Nephron (organoid): ENCODE data around the gene KRTAP16-1.

Experiments
- H3K27ac Mint-ChIP-seq, 3 experiments: 2 replicates each; pipeline ENCODE4 v1.8.0; 2020; ENCODE audit warnings: mixed read lengths in 3 of 3, mild to moderate bottlenecking in 2 of 3, moderate library complexity in 1 of 3
- H3K27me3 Mint-ChIP-seq: 2 replicates; pipeline ENCODE4 v1.8.0; 2021; ENCODE audit warnings: low read depth, mild to moderate bottlenecking, moderate library complexity, mixed read lengths
- H3K36me3 Mint-ChIP-seq: 2 replicates; pipeline ENCODE4 v1.8.0; 2020; ENCODE audit warnings: low read depth, mixed read lengths
- H3K4me1 Mint-ChIP-seq: 2 replicates; pipeline ENCODE4 v1.8.0; 2020; ENCODE audit warnings: mixed read lengths
- H3K4me3 Mint-ChIP-seq, 3 experiments: 2 replicates each; pipeline ENCODE4 v1.8.0; 2020; ENCODE audit warnings: mild to moderate bottlenecking in 3 of 3, mixed read lengths in 3 of 3, moderate library complexity in 2 of 3
- H3K9me3 Mint-ChIP-seq: 2 replicates; pipeline ENCODE4 v1.8.0; 2020; ENCODE audit warnings: mixed read lengths
- TF ChIP-seq, protein P1 (sequence below), 3 experiments: fragments of 200-600 bp; sonication (generic); IDR thresholded peaks; one replicate each; pipeline ENCODE4 v1.5.0; 2021; ENCODE audit warnings: antibody characterized with exemption in 3 of 3; ENCODE audit not compliant: unreplicated experiment in 3 of 3

Gene KRTAP16-1

DNA sequence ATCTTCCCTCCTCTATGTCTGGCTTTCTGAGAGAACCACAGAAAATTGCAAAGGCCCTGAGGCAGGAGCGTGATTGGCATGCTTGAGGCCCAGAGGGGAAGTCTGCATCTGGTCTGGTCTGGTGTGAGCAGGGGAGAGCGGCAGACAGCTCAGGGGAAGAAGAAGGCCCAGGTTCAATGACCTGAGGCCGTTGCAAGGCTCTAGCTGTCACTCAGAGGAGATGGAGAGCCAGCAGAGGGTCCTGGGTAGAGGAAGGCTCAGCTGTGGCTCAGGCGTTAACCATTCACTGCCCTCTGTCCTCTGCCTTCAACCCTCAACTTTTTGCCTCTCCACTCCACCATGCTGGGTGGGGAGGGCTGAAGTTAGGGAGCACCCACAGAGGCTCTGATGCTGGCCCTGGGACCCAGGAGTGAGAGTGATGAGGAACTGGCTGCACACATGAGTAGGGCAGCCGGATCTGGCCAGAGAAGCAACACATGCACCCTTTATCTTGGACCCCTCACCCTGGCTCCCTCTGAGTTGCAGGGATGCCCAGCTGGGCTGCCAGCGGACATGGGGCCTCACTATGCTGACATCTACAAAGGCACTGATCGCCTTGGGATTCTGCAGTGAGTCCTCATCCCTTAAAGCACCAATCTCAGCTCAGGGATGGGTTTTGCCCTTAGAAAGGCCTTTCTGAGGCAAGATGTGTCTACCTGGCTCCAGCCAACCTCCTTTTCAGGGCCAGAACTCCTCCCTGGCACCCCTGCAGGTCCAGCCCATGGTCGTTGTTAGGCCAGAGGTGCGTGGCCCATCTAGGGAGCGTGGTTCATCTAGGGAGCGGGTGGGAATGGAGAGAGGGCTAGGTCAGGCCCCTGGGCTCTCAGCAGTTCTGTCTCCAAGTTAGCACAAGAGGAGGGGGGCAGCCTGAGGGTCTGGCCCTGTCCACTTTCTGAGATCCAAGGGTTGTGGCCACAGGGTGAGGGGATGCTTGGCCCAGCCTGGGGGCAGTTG lies 14.1 kb upstream of the KRTAP16-1 start:
- H3K4me1 Mint-ChIP-seq = no peaks in the 10 kb centered on the region
- TF ChIP-seq, protein P1, sequence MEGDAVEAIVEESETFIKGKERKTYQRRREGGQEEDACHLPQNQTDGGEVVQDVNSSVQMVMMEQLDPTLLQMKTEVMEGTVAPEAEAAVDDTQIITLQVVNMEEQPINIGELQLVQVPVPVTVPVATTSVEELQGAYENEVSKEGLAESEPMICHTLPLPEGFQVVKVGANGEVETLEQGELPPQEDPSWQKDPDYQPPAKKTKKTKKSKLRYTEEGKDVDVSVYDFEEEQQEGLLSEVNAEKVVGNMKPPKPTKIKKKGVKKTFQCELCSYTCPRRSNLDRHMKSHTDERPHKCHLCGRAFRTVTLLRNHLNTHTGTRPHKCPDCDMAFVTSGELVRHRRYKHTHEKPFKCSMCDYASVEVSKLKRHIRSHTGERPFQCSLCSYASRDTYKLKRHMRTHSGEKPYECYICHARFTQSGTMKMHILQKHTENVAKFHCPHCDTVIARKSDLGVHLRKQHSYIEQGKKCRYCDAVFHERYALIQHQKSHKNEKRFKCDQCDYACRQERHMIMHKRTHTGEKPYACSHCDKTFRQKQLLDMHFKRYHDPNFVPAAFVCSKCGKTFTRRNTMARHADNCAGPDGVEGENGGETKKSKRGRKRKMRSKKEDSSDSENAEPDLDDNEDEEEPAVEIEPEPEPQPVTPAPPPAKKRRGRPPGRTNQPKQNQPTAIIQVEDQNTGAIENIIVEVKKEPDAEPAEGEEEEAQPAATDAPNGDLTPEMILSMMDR (IDR thresholded peaks at IDR 0.05; ENCODE audit: unreplicated experiment in 3 of 3) = no peak
- H3K9me3 Mint-ChIP-seq = peaks cover 14% of the 10 kb centered on the region
- peak overlapping the region in 1 of 3 experiments; percentile 22 for H3K27ac Mint-ChIP-seq
- H3K4me3 Mint-ChIP-seq = no peak overlapping the region
- no peaks in the 10 kb centered on the region for H3K36me3 Mint-ChIP-seq
- H3K27me3 Mint-ChIP-seq = peaks cover 4% of the 10 kb centered on the region

DNA sequence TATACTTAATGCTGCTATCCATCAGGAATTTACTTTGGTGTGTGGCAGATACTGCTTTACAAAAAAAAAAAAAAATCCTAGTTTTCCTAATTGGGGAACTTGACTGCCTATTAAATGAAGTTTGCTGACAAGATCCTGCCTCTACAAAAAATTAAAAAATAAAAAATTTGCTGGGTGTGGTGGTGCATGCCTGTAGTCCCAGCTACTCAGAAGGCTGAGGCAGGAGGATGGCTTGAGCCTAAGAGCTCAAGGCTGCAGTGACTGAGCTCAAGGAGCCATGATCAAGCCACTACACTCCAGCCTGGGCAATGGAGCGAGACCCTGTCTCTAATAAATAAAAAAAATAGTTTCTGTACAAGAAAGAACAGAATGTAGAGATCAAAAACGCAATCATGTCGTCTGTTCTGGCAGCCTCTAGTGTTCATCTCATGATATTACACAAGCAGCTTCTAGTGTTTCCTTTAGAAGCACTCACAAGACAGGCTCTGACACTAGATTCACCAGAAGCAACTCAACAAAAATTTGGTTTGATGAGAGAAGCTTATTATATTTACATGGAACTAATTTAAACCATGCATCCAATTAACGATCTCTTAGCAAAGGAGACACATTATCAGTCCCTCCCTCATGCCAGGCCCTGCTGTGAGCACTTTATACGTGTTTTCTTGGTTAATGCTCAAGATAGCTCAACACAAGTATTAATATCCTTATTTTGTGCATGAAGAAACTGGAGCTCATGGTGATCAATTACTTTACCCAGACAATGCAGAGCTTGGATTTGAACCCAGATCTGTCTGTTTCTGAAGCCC lies 13.2 kb upstream of the KRTAP16-1 start:
- Mint-ChIP-seq H3K9me3 (peaks cover 14% of the 10 kb centered on the region), H3K27me3 (peaks cover 4% of the 10 kb centered on the region), H3K4me3 (no peak overlapping the region), H3K4me1 (no peaks in the 10 kb centered on the region), H3K27ac (peak overlapping the region in 2 of 3 experiments; percentile 22 to 43), H3K36me3 (no peaks in the 10 kb centered on the region)
- TF ChIP-seq, protein P1 (IDR thresholded peaks at IDR 0.05; ENCODE audit: unreplicated experiment in 3 of 3) = peak; percentile 81 to 89 (median 82)

DNA sequence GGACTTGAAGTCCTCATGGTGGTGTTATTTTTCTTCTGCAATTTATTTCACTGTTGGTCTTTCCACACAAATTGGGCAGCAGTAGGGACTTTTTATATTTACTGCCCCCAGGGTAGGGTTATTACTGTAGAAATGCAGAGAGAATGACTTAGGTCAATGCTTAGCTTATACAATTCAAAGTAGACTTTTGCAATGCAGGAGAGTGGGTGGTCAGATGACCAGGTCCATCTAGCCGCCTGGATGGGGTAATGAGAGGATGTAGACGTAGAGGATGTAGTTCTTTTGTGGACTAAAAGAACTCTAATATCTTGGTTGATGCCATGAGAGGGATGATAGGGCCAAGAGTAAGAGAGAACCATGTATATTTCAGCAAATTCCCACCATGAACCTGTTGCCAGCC lies 9.1 kb upstream of the KRTAP16-1 start:
- Mint-ChIP-seq H3K4me3 (no peak overlapping the region), H3K36me3 (no peaks in the 10 kb centered on the region), H3K27me3 (peaks cover 5% of the 10 kb centered on the region), H3K4me1 (no peaks in the 10 kb centered on the region), H3K9me3 (peaks cover 14% of the 10 kb centered on the region), H3K27ac (no peak overlapping the region)
- TF ChIP-seq, protein P1 (IDR thresholded peaks at IDR 0.05; ENCODE audit: unreplicated experiment in 3 of 3) = no peak

DNA sequence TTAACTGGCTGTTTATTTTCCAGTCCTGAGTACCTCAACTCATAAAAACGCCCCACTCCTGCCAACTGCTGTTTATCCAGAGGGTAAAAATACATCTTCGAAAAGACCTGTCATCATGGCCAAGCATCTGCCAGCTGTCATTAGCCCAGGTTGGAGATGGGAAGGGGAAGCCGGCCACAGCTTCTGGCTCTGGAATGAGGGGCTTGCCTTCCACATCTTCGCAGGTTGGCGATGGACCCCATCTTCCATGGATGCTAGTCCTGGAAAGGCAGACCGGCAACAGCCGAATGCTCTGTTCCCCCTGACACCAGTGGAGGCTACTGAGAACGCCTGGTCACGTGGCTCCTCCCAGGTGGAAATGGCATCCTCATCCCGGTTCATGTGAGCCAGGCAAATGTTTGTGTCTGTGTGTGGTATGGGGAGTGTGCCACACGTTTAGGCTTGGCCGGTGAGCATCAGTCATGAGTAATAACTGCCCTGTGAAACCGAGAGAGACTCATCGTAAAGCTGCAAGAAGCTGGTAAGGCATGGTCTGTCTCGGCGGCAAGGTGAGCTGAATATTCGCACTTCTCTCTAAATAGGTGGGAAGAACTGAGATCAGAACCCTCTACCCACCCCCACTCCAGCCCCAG lies 6.8 kb upstream of the KRTAP16-1 start:
- H3K9me3 Mint-ChIP-seq = peaks cover 14% of the 10 kb centered on the region
- H3K27ac Mint-ChIP-seq = no peak overlapping the region
- no peak overlapping the region for H3K4me3 Mint-ChIP-seq
- H3K36me3 Mint-ChIP-seq = no peaks in the 10 kb centered on the region
- peaks cover 17% of the 10 kb centered on the region for H3K27me3 Mint-ChIP-seq
- no peaks in the 10 kb centered on the region for H3K4me1 Mint-ChIP-seq
- TF ChIP-seq, protein P1 (IDR thresholded peaks at IDR 0.05; ENCODE audit: unreplicated experiment in 3 of 3) = no peak

DNA sequence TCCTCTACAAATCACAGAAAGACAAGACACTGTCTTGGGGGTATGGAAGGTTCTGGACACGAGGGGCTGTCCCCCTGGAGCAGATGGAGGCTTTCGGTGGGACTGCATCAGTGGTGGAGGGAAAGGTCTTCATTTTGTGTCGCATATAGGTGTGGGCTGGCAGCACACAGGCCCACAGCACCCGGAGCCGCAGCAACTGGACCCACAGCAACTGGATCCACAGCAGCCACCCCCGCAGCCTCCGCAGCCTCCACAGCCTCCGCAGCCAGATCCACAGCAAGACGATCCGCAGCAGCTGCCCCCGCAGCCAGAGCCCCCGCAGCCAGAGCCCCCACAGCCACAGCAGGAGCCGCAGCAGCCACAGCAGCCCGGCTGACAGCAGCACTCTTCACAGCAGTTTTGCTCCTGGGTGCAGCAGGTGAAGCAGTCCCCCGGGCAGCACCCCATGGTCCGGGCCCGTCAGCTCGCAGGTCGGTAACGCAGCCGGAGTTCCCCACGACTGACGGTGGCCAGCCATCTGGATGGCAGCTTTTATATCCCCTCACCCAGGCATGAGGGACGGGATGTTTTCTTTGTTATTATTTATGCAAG lies 6.2 kb upstream of the KRTAP16-1 start, which contains the start of gene KRTAP17-1:
KRTAP17-1 (minus strand) TSS at position 507 of the 591 bp plus-strand sequence; CDS start at position 447, 60 bp downstream.
- TF ChIP-seq, protein P1 (IDR thresholded peaks at IDR 0.05; ENCODE audit: unreplicated experiment in 3 of 3) = no peak
- Mint-ChIP-seq H3K4me1 (no peaks in the 10 kb centered on the region), H3K4me3 (no peak within 1 kb of the TSS), H3K27me3 (peaks cover 19% of the 10 kb centered on the region), H3K27ac (no peak within 1 kb of the TSS), H3K9me3 (peaks cover 14% of the 10 kb centered on the region), H3K36me3 (no peaks in the 10 kb centered on the region)
